Activated CD4-positive, alpha-beta T cell treated with anti-CD3 and anti-CD28 coated beads for 36 hours (primary cell): ENCODE measurements around the gene SFXN5. TPM values are rescaled to one million over a fixed set of nuclear protein-coding genes. Genes with fewer than 3 reads are reported as not detected.

Source experiments
- ATAC-seq: fragments of 200-7000 bp; cut with Tn5 transposase; one replicate; pipeline ENCODE4 v1.10.0; 2021; ENCODE audit warnings: mild to moderate bottlenecking, moderate library complexity
- CTCF ChIA-PET: fragments of 350-600 bp; sonication (Branson Sonifier 250); formaldehyde crosslinking; loops from one replicate; lab custom pipeline; 2021; ENCODE audit warnings: antibody characterized with exemption; lab: Charles Lee
- POLR2A ChIA-PET: fragments of 350-600 bp; sonication (Branson Sonifier 250); formaldehyde crosslinking; loops from one replicate; lab custom pipeline; 2021; ENCODE audit warnings: antibody characterized with exemption, inconsistent platforms; lab: Charles Lee
- DNase-seq: peaks from one replicate; pipeline ENCODE4 v3.0.0-alpha.2; 2020
- H3K27ac Mint-ChIP-seq: one replicate; pipeline ENCODE4 v1.8.0; 2021; ENCODE audit warnings: mixed read lengths
- H3K27me3 Mint-ChIP-seq: one replicate; pipeline ENCODE4 v1.8.0; 2021; ENCODE audit warnings: mixed read lengths
- H3K36me3 Mint-ChIP-seq: one replicate; pipeline ENCODE4 v1.8.0; 2021; ENCODE audit warnings: low read depth, mixed read lengths
- H3K4me1 Mint-ChIP-seq: one replicate; pipeline ENCODE4 v1.8.0; 2021; ENCODE audit warnings: mixed read lengths
- H3K4me3 Mint-ChIP-seq: one replicate; pipeline ENCODE4 v1.8.0; 2021; ENCODE audit warnings: mild to moderate bottlenecking, moderate library complexity, mixed read lengths
- H3K9me3 Mint-ChIP-seq: one replicate; pipeline ENCODE4 v1.8.0; 2021; ENCODE audit warnings: low read depth, mixed read lengths
- intact Hi-C, 2 experiments: fragments of 100-400 bp; cut with DNase I in 1 of 2; cut with micrococcal nuclease in 1 of 2; formaldehyde crosslinking; loops; one replicate each; pipeline versions ENCODE4 v1.14.2 to v1.15.1; 2022 to 2024; cut with DNase I, micrococcal nuclease
- total RNA-seq, 2 experiments: library from RNA; stranded (reverse); gene quantifications; one replicate each; pipeline ENCODE4 v1.2.3, GENCODE V29; 2021

The SFXN5 gene
- total RNA-seq, 2 experiments from 2014 or later: 4.5 to 6.2 TPM

- ChIA-PET POLR2A (no interaction called here), CTCF (interaction anchor here (1.1 to 2.6 kb wide), 3 partner anchors 9 to 188 kb away, joined by 3 to 7 read pairs (median 5); no protein-coding TSS in a partner anchor)
- no peaks in the 10 kb centered on the region for H3K27me3 Mint-ChIP-seq
- H3K9me3 Mint-ChIP-seq: no peaks in the 10 kb centered on the region
- H3K4me3 Mint-ChIP-seq: no peak overlapping the region
- intact Hi-C loops: no loop called here
- DNase-seq (no peak), ATAC-seq (no peak)
- H3K36me3 Mint-ChIP-seq: no peaks in the 10 kb centered on the region
- H3K4me1 Mint-ChIP-seq: no peaks in the 10 kb centered on the region
- H3K27ac Mint-ChIP-seq: no peak overlapping the region
Measured at GRCh38 chr2:72988726-72989273, 82.7 kb downstream of the SFXN5 start.

GRCh38 chr2:72988041-72988440, 83.5 kb downstream of the SFXN5 start:
- ChIA-PET POLR2A (no interaction called here), CTCF (interaction anchor here (0.7 to 2.6 kb wide), 3 partner anchors 14 to 476 kb away, joined by 3 to 7 read pairs (median 5); no protein-coding TSS in a partner anchor)
- ATAC-seq (no peak), DNase-seq (no peak)
- Mint-ChIP-seq H3K4me3 (no peak overlapping the region), H3K9me3 (no peaks in the 10 kb centered on the region), H3K27me3 (no peaks in the 10 kb centered on the region), H3K36me3 (no peaks in the 10 kb centered on the region), H3K27ac (no peak overlapping the region), H3K4me1 (no peaks in the 10 kb centered on the region)
- intact Hi-C loops: no loop called here

GRCh38 chr2:72985891-72986683, 85.4 kb downstream of the SFXN5 start:
- Mint-ChIP-seq H3K4me3 (no peak overlapping the region), H3K9me3 (no peaks in the 10 kb centered on the region), H3K27me3 (no peaks in the 10 kb centered on the region), H3K36me3 (no peaks in the 10 kb centered on the region), H3K27ac (no peak overlapping the region), H3K4me1 (no peaks in the 10 kb centered on the region)
- DNase-seq (no peak), ATAC-seq (no peak)
- ChIA-PET CTCF (interaction anchor here (1.2 to 2.6 kb wide), 2 partner anchors 179 to 191 kb away, joined by 3 to 7 read pairs; no protein-coding TSS in a partner anchor), POLR2A (no interaction called here)
- intact Hi-C loops: no loop called here

GRCh38 chr2:72985136-72985535, 86.4 kb downstream of the SFXN5 start:
- H3K9me3 Mint-ChIP-seq: no peaks in the 10 kb centered on the region
- ChIA-PET POLR2A (no interaction called here), CTCF (no interaction called here)
- intact Hi-C loops: no loop called here
- no peak for ATAC-seq
- H3K36me3 Mint-ChIP-seq: no peaks in the 10 kb centered on the region
- H3K27ac Mint-ChIP-seq: no peak overlapping the region
- H3K4me1 Mint-ChIP-seq: no peaks in the 10 kb centered on the region
- DNase-seq: no peak
- no peak overlapping the region for H3K4me3 Mint-ChIP-seq
- H3K27me3 Mint-ChIP-seq: no peaks in the 10 kb centered on the region

- Mint-ChIP-seq H3K36me3 (no peaks in the 10 kb centered on the region), H3K4me3 (no peak overlapping the region), H3K27me3 (no peaks in the 10 kb centered on the region), H3K4me1 (no peaks in the 10 kb centered on the region), H3K9me3 (no peaks in the 10 kb centered on the region), H3K27ac (no peak overlapping the region)
- ChIA-PET POLR2A (no interaction called here), CTCF (interaction anchor here (0.7 kb wide), 1 partner anchor 16 kb away, joined by 5 read pairs; no protein-coding TSS in a partner anchor)
- DNase-seq: no peak
- intact Hi-C loops: no loop called here
- no peak for ATAC-seq
Measured at GRCh38 chr2:72984172-72984671, 87.3 kb downstream of the SFXN5 start.

GRCh38 chr2:72983500-72984161, 87.9 kb downstream of the SFXN5 start:
- H3K27ac Mint-ChIP-seq: no peak overlapping the region
- no peaks in the 10 kb centered on the region for H3K9me3 Mint-ChIP-seq
- DNase-seq: no peak
- H3K4me1 Mint-ChIP-seq: no peaks in the 10 kb centered on the region
- ChIA-PET CTCF (interaction anchor here (0.5 to 0.8 kb wide), 5 partner anchors 8 to 307 kb away, joined by 3 to 5 read pairs (median 3); no protein-coding TSS in a partner anchor), POLR2A (no interaction called here)
- no peak for ATAC-seq
- H3K4me3 Mint-ChIP-seq: no peak overlapping the region
- intact Hi-C loops: no loop called here
- H3K27me3 Mint-ChIP-seq: no peaks in the 10 kb centered on the region
- H3K36me3 Mint-ChIP-seq: no peaks in the 10 kb centered on the region

GRCh38 chr2:72982781-72983499, 88.6 kb downstream of the SFXN5 start:
- no peak for ATAC-seq
- DNase-seq: no peak
- intact Hi-C loops: no loop called here
- POLR2A ChIA-PET: no interaction called here
- Mint-ChIP-seq H3K36me3 (no peaks in the 10 kb centered on the region), H3K4me3 (no peak overlapping the region), H3K27ac (no peak overlapping the region), H3K27me3 (no peaks in the 10 kb centered on the region), H3K4me1 (no peaks in the 10 kb centered on the region), H3K9me3 (no peaks in the 10 kb centered on the region)
- CTCF ChIA-PET: interaction anchor here (0.5 to 0.8 kb wide), 5 partner anchors 9 to 308 kb away, joined by 3 to 4 read pairs (median 3); no protein-coding TSS in a partner anchor

- ATAC-seq: no peak
- Mint-ChIP-seq H3K4me3 (no peak overlapping the region), H3K27ac (no peak overlapping the region), H3K9me3 (no peaks in the 10 kb centered on the region), H3K4me1 (no peaks in the 10 kb centered on the region), H3K36me3 (no peaks in the 10 kb centered on the region), H3K27me3 (no peaks in the 10 kb centered on the region)
- intact Hi-C loops: no loop called here
- DNase-seq: no peak
- ChIA-PET POLR2A (no interaction called here), CTCF (interaction anchor here (0.8 kb wide), 1 partner anchor 126 kb away, joined by 4 read pairs; no protein-coding TSS in a partner anchor)
Measured at GRCh38 chr2:72982219-72982618, 89.3 kb downstream of the SFXN5 start.

GRCh38 chr2:72981536-72981935, 90.0 kb downstream of the SFXN5 start:
- no peak overlapping the region for H3K4me3 Mint-ChIP-seq
- no peaks in the 10 kb centered on the region for H3K36me3 Mint-ChIP-seq
- ATAC-seq: no peak
- H3K4me1 Mint-ChIP-seq: no peaks in the 10 kb centered on the region
- H3K9me3 Mint-ChIP-seq: no peaks in the 10 kb centered on the region
- H3K27ac Mint-ChIP-seq: no peak overlapping the region
- CTCF ChIA-PET: no interaction called here
- POLR2A ChIA-PET: no interaction called here
- H3K27me3 Mint-ChIP-seq: no peaks in the 10 kb centered on the region
- intact Hi-C loops: no loop called here
- DNase-seq: no peak

GRCh38 chr2:72980535-72981217, 90.8 kb downstream of the SFXN5 start:
- H3K36me3 Mint-ChIP-seq: no peaks in the 10 kb centered on the region
- H3K9me3 Mint-ChIP-seq: no peaks in the 10 kb centered on the region
- POLR2A ChIA-PET: no interaction called here
- CTCF ChIA-PET: interaction anchor here (0.6 to 1.3 kb wide), 3 partner anchors 11 to 1061 kb away, joined by 3 read pairs; no protein-coding TSS in a partner anchor
- H3K4me3 Mint-ChIP-seq: no peak overlapping the region
- DNase-seq (no peak), ATAC-seq (no peak)
- no peaks in the 10 kb centered on the region for H3K27me3 Mint-ChIP-seq
- intact Hi-C loops: no loop called here
- H3K27ac Mint-ChIP-seq: no peak overlapping the region
- H3K4me1 Mint-ChIP-seq: no peaks in the 10 kb centered on the region
